GM12865 (cell line): ENCODE results near the gene LHPP.

Experiments used
- DNase-seq: peaks from one replicate; pipeline ENCODE4 v3.0.0; 2010; ENCODE audit warnings: low read depth
- H3K4me3 ChIP-seq: 2 replicates; pipeline ENCODE4 v1.5.1; 2011; ENCODE audit warnings: mild to moderate bottlenecking, low read depth, low read length, control low read depth
- CTCF ChIP-seq: IDR thresholded peaks from 2 replicates; pipeline ENCODE4 v1.5.1; 2011; ENCODE audit warnings: low read length, control low read depth, low read depth, inconsistent platforms; ENCODE audit not compliant: insufficient read depth; ENCODE audit errors: missing control alignments

The LHPP gene

GRCh38 chr10:124465003-124465776 is 3.6 kb downstream of the LHPP start:
- H3K4me3 ChIP-seq: no peak overlapping the region
- peak; percentile 58 for DNase-seq
- TF ChIP-seq CTCF: no peak

- no peak overlapping the region for H3K4me3 ChIP-seq
- DNase-seq: no peak
- no peak for TF ChIP-seq CTCF
These were observed 4.3 kb downstream of the LHPP start for GRCh38 chr10:124465777-124466488.

GRCh38 chr10:124467165-124467564 is 5.5 kb downstream of the LHPP start:
- TF ChIP-seq CTCF: no peak
- no peak for DNase-seq
- H3K4me3 ChIP-seq: no peak overlapping the region

- DNase-seq: no peak
- no peak for TF ChIP-seq CTCF
- H3K4me3 ChIP-seq: no peak overlapping the region
These were observed 7.0 kb downstream of the LHPP start for GRCh38 chr10:124468624-124469023.

GRCh38 chr10:124469956-124470484 is 8.4 kb downstream of the LHPP start:
- no peak for DNase-seq
- H3K4me3 ChIP-seq: no peak overlapping the region
- TF ChIP-seq CTCF: no peak

- no peak for DNase-seq
- no peak for TF ChIP-seq CTCF
- H3K4me3 ChIP-seq: no peak overlapping the region
These were observed 9.2 kb downstream of the LHPP start for GRCh38 chr10:124470544-124471434.
